Mammary epithelial cell (primary cell): ENCODE data around the gene BSN.

ENCODE experiments used
- CTCF ChIP-seq, 2 donors: IDR thresholded peaks in 1 of 2; conservative IDR thresholded peaks in 1 of 2; 2 replicates each; pipeline ENCODE4 v1.5.1; 2011 to 2012; ENCODE audit warnings: inconsistent platforms in 2 of 2, low read length in 2 of 2, mild to moderate bottlenecking in 2 of 2, control low read depth in 1 of 2, low read depth in 1 of 2; ENCODE audit not compliant: insufficient read depth in 1 of 2; ENCODE audit errors: extremely low read depth in 1 of 2
- EZH2 ChIP-seq: IDR thresholded peaks from 2 replicates; pipeline ENCODE4 v1.6.1; 2012; ENCODE audit warnings: low read length, inconsistent platforms, borderline replicate concordance

- TF ChIP-seq CTCF (conservative IDR thresholded peaks at IDR 0.05 in 1 of 2, IDR thresholded peaks at IDR 0.05 in 1 of 2; ENCODE audit: extremely low read depth in 1 of 2, insufficient read depth in 1 of 2, low read depth in 1 of 2, low read length in 2 of 2) (no peak), EZH2 (no peak)
These were observed 47.2 kb downstream of the BSN start for GRCh38 chr3:49601358-49602048.
